HCT116 (cell line): ENCODE measurements around the gene HEXD.

Experiments used
- CEBPB ChIP-seq: IDR thresholded peaks from 2 replicates; pipeline ENCODE4 v1.6.1; 2012; ENCODE audit warnings: low read depth
- SRF ChIP-seq: IDR thresholded peaks from 2 replicates; pipeline ENCODE4 v1.6.1; 2012; ENCODE audit warnings: low read depth
- YY1 ChIP-seq: IDR thresholded peaks from 2 replicates; pipeline ENCODE4 v1.6.1; 2011; ENCODE audit warnings: low read length, low read depth, moderate library complexity, mild to moderate bottlenecking; ENCODE audit not compliant: insufficient replicate concordance; ENCODE audit errors: extremely low read depth
- TF ChIP-seq, protein P1 (sequence below), 3 experiments: fragments of 200-600 bp in 1 of 3; sonication (generic) in 1 of 3; IDR thresholded peaks in 2 of 3; conservative IDR thresholded peaks in 1 of 3; 2 replicates each; pipeline ENCODE4 v1.5.1; 2012 to 2017; ENCODE audit warnings: low read depth in 2 of 3, low read length in 2 of 3, antibody characterized with exemption in 1 of 3, borderline replicate concordance in 1 of 3, control low read depth in 1 of 3, mild to moderate bottlenecking in 1 of 3, mixed read lengths in 1 of 3, mixed run types in 1 of 3, moderate library complexity in 1 of 3; ENCODE audit not compliant: insufficient read depth in 1 of 3

DNA sequence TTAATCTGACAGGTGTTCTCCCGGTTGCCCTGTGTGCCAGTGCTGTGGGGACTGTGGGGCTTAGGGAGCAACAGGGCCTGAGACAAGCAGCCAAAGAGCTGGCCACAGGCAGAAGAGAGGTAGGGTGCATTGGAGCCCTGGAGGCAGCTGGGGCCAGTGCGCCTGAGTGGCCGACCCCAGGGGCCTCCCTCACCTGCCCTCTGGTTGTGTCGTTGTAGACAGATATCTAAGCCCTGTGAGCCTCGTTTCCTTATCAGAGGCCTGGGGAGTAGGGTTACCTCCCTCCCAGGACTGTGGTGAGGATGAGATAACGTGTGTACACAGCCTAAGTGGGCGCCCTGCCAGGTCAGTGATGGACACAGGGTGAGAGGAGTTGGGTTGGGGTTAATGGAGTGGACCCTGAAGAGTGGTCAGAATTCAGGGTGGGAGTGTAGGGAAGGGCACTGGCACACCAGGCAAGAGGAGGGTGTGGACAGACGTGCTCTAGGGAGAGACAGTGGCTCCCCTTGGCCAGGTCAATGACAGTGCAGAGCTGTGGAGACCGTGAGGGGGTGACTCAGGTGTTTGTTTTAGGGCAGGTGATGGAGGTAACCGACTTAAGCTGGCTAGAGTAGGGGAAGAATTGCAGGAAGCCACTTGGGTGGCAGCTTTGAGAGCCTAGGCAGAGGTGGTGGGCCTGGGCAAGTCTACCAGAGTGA is 43.8 kb downstream of the HEXD start:
- TF ChIP-seq, protein P1, sequence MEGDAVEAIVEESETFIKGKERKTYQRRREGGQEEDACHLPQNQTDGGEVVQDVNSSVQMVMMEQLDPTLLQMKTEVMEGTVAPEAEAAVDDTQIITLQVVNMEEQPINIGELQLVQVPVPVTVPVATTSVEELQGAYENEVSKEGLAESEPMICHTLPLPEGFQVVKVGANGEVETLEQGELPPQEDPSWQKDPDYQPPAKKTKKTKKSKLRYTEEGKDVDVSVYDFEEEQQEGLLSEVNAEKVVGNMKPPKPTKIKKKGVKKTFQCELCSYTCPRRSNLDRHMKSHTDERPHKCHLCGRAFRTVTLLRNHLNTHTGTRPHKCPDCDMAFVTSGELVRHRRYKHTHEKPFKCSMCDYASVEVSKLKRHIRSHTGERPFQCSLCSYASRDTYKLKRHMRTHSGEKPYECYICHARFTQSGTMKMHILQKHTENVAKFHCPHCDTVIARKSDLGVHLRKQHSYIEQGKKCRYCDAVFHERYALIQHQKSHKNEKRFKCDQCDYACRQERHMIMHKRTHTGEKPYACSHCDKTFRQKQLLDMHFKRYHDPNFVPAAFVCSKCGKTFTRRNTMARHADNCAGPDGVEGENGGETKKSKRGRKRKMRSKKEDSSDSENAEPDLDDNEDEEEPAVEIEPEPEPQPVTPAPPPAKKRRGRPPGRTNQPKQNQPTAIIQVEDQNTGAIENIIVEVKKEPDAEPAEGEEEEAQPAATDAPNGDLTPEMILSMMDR (IDR thresholded peaks at IDR 0.05 in 2 of 3, conservative IDR thresholded peaks at IDR 0.05 in 1 of 3; ENCODE audit: borderline replicate concordance in 1 of 3, insufficient read depth in 1 of 3, low read depth in 2 of 3, low read length in 2 of 3): no peak
- TF ChIP-seq YY1 (no peak), CEBPB (no peak), SRF (no peak)
